ENCODE results near the gene OCA2.

- TF ChIP-seq CTCF (IDR thresholded peaks at IDR 0.05): no peak
- TF ChIP-seq POLR2A (IDR thresholded peaks at IDR 0.05): no peak
These were observed 329.5 kb downstream of the OCA2 start for GRCh38 chr15:27769652-27770051.
